ENCODE data around the gene HDAC4. TPM values are rescaled to one million over a fixed set of nuclear protein-coding genes. Genes with fewer than 3 reads are reported as not detected.
A peak's percentile ranks its signal among the peaks of the same experiment; 100 is the strongest.

Gene HDAC4
- total RNA-seq, 6 donors from 2014 or later: 16.1 to 108 (median 45.0) TPM

DNA sequence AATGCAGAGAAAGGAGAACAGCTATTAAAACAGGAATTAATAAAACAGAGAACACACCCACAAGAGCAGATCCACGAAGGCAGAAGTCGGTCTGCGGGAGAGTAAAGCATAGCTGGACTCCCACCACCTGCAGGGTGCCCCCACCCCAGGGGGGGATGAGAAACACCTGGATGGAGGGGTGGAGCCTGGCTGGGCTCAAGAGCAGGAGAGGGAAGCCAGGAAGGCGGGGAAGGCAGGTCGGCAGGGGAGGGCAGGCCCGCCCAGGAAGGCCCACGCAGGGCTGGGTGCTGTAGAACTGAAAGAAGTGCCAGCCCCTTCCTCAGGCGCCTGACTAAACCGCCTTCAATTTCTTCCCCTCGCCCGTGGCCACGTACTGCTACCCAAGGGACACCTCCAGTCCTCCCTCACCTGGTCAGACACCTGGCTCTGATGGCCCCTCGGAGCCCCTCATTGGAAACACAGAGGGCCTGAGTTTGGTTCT is 175.4 kb downstream of the HDAC4 start:
- no peaks in the 10 kb centered on the region for H3K36me3 ChIP-seq
- H3K4me1 ChIP-seq: peaks cover 59 to 80% (median 73%) of the 10 kb centered on the region in 4 donors
- ATAC-seq (ENCODE audit: low FRiP score in 2 of 2): no peak
- TF ChIP-seq EP300 (IDR thresholded peaks at IDR 0.05): no peak
- no peak for TF ChIP-seq POLR2AphosphoS5 (IDR thresholded peaks at IDR 0.05)
- TF ChIP-seq, protein P1, sequence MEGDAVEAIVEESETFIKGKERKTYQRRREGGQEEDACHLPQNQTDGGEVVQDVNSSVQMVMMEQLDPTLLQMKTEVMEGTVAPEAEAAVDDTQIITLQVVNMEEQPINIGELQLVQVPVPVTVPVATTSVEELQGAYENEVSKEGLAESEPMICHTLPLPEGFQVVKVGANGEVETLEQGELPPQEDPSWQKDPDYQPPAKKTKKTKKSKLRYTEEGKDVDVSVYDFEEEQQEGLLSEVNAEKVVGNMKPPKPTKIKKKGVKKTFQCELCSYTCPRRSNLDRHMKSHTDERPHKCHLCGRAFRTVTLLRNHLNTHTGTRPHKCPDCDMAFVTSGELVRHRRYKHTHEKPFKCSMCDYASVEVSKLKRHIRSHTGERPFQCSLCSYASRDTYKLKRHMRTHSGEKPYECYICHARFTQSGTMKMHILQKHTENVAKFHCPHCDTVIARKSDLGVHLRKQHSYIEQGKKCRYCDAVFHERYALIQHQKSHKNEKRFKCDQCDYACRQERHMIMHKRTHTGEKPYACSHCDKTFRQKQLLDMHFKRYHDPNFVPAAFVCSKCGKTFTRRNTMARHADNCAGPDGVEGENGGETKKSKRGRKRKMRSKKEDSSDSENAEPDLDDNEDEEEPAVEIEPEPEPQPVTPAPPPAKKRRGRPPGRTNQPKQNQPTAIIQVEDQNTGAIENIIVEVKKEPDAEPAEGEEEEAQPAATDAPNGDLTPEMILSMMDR (IDR thresholded peaks at IDR 0.05): no peak
- no peak for TF ChIP-seq POLR2A (IDR thresholded peaks at IDR 0.05)
- no peak for DNase-seq
- H3K27me3 ChIP-seq: no peaks in the 10 kb centered on the region
- no peaks in the 10 kb centered on the region for H3K9me3 ChIP-seq
- no peak overlapping the region for H3K4me3 ChIP-seq
- 60 to 73% methylated on average over 12 to 13 of the region's 13 CpGs for WGBS, 2 donors
- H3K27ac ChIP-seq: peak overlapping the region; percentile 16 to 93 (median 70)

DNA sequence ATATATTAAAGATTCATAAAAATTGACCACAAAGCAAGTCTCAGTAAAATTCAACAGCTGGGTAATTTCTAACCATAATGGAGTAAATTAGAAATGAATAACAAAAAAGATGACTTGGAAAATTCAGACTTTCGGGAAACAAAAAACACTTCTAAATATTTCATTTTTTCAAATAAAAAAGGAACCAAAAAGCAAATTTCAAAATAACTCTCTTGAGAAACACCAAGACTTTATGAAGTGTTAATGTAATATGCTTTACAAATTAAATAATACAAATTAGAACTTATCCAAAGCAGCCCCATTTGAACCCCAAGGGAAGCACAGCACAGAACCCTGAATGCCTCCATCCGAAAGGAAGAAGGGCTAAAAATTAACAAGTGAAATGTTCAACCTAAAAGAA is 175.9 kb downstream of the HDAC4 start:
- ATAC-seq (ENCODE audit: low FRiP score in 2 of 2): no peak
- no peak for DNase-seq
- no peak overlapping the region for H3K4me3 ChIP-seq
- H3K27ac ChIP-seq: peak overlapping the region in 3 of 4 donors; percentile 18 to 93 (median 69)
- no peak for TF ChIP-seq EP300 (IDR thresholded peaks at IDR 0.05)
- TF ChIP-seq POLR2A (IDR thresholded peaks at IDR 0.05): no peak
- TF ChIP-seq, protein P1 (IDR thresholded peaks at IDR 0.05): no peak
- no peak for TF ChIP-seq POLR2AphosphoS5 (IDR thresholded peaks at IDR 0.05)
- WGBS, 2 donors: 58 to 62% methylated on average over 2 of the region's 2 CpGs
- H3K9me3 ChIP-seq: no peaks in the 10 kb centered on the region
- H3K27me3 ChIP-seq: no peaks in the 10 kb centered on the region
- peaks cover 60 to 81% (median 72%) of the 10 kb centered on the region in 4 donors for H3K4me1 ChIP-seq
- H3K36me3 ChIP-seq: no peaks in the 10 kb centered on the region

DNA sequence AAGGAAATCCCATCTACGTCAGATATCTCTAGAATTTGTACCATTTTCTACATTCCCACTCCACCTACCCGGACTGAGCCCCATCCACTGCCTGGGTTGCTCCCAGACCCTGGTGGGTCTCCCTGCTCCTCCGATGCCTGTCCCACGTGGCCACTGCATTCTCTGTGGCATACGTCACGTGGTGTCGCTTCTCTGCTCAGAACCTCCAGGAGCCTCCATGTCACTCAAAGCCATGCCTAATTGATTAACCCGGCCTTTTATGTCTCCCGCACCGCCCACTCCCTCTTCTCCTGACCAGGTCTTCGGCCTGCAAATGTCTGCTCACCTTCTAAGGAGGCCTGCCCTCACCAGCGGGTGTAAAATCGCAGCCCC is 176.6 kb downstream of the HDAC4 start:
- Histone ChIP-seq H3K27me3 (no peaks in the 10 kb centered on the region), H3K9me3 (no peaks in the 10 kb centered on the region), H3K36me3 (no peaks in the 10 kb centered on the region), H3K27ac (peak overlapping the region in 3 of 4 donors; percentile 18 to 93 (median 30)), H3K4me1 (peaks cover 60 to 75% (median 66%) of the 10 kb centered on the region in 4 donors), H3K4me3 (no peak overlapping the region)
- no peak for DNase-seq
- ATAC-seq (ENCODE audit: low FRiP score in 2 of 2): no peak
- no peak for TF ChIP-seq POLR2AphosphoS5 (IDR thresholded peaks at IDR 0.05)
- 83 to 85% methylated on average over 13 of the region's 13 CpGs for WGBS, 2 donors

DNA sequence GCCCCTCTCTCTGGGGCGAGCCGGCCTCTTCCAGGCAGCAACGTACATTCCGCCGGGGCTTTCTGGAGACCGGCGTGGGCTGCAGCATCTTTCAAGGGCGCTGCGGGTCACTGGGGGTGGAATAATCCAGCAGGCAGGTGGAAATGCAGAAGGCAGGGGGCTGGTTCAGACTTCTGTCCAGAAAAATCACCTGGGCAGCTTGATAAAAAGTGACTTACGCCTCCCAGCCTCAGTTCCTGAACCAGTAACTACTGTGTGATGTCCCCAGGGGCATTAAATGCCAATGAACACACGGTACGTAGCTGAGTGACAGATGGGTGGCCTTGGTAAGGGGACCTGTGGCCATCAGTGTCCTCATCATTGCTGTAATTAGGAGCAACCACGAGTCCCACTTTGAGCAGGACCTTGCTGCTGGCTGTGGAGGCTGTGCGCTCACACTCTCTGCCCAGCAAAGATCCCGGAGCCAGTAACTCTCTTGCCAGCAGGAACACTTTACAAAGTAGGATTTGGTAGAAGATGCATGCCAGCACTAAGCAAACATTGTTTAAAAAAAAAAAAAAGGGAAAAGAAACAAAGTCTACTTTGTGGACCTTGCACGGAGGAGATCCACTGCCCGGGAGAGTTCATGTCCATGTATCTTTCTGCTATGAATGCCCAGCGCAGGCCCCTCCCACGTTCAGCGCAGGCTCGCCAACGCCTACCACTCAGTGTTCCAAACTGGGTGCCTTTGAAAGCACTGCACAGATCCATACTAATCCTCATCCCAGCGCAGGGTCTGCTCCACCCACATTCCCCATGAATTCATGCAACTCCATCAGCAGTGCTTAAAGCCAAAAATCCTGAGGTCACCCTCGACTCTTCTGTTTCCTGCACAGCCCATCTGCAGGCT is 177.3 kb downstream of the HDAC4 start:
- WGBS, 2 donors: 62 to 64% methylated on average over 24 of the region's 24 CpGs
- Histone ChIP-seq H3K27me3 (no peaks in the 10 kb centered on the region), H3K4me1 (peaks cover 60 to 75% (median 65%) of the 10 kb centered on the region in 4 donors), H3K36me3 (no peaks in the 10 kb centered on the region), H3K4me3 (peak overlapping the region in 2 of 4 donors; percentile 3 to 7), H3K9me3 (no peaks in the 10 kb centered on the region), H3K27ac (peak overlapping the region; percentile 86 to 93 (median 91))
- ATAC-seq (ENCODE audit: low FRiP score in 2 of 2): peak; percentile 30 to 85
- DNase-seq: peak; percentile 55 to 71
- TF ChIP-seq POLR2AphosphoS5 (IDR thresholded peaks at IDR 0.05) (no peak), POLR2A (IDR thresholded peaks at IDR 0.05) (no peak), EP300 (IDR thresholded peaks at IDR 0.05) (no peak)
- TF ChIP-seq, protein P1 (IDR thresholded peaks at IDR 0.05): no peak

DNA sequence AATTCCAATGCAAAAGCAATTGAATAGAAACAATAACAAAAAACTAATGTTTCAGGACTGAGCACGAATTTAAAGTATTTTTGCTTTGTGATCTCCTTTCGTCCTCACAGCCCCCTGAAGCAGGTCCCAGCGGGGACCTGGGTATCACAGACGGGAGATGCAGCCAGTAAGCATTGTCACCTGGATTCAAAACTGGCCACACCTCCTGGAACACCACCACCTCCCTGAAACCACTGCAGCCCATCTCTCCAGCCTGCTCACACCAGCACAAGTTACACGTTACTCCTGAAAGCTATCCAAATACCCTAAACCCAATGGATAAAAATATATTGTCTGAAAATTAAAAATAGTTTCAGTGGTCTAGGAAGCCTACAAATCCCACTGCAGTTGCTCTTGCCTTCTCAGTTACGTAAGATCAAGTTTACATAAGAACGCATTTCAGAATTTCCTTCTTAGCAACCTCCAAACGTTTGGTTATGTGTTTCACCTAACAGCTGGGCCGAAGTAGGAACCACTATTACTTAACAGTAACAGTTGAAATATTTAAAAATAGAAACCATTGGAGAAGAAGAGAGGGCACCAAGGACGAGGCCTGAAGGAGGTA is 178.0 kb downstream of the HDAC4 start:
- TF ChIP-seq POLR2A (IDR thresholded peaks at IDR 0.05) (no peak), POLR2AphosphoS5 (IDR thresholded peaks at IDR 0.05) (peak in 1 of 2 donors; percentile 63), EP300 (IDR thresholded peaks at IDR 0.05) (peak in 1 of 4 donors; percentile 29)
- TF ChIP-seq, protein P1 (IDR thresholded peaks at IDR 0.05): no peak
- H3K27me3 ChIP-seq: no peaks in the 10 kb centered on the region
- no peak for DNase-seq
- no peaks in the 10 kb centered on the region for H3K9me3 ChIP-seq
- H3K27ac ChIP-seq: peak overlapping the region; percentile 86 to 93 (median 91)
- peak overlapping the region in 2 of 4 donors; percentile 7 to 28 for H3K4me3 ChIP-seq
- peaks cover 60 to 69% (median 65%) of the 10 kb centered on the region in 4 donors for H3K4me1 ChIP-seq
- peak; percentile 16 to 41 for ATAC-seq (ENCODE audit: low FRiP score in 2 of 2)
- WGBS, 2 donors: 39% methylated on average over 10 of the region's 10 CpGs
- no peaks in the 10 kb centered on the region for H3K36me3 ChIP-seq
